Measurements from ENCODE around the gene NOP9. TPM values are rescaled to one million over a fixed set of nuclear protein-coding genes. Genes with fewer than 3 reads are reported as not detected.

The NOP9 gene
- total and polyA plus RNA-seq, 9 of the 15 experiments (the other 6 are each of a cell fraction or from before 2014, with no cell fraction given) = 1.0 to 27.9 (median 15.1) TPM

- no peak overlapping the region for H2AFZ ChIP-seq (ENCODE audit: low read depth, low read length)
- in situ Hi-C loops (cut with MboI) = loop anchor here (25.0 kb wide), 1 partner anchor 358 kb away; no protein-coding TSS in a partner anchor
- no peak overlapping the region for H3K4me3 ChIP-seq
- intact Hi-C loops (cut with micrococcal nuclease) = no loop called here
- H4K20me1 ChIP-seq (replicated peaks; ENCODE audit: control insufficient read depth, insufficient read depth, low read length) = no peaks in the 10 kb centered on the region
- H3K9me1 ChIP-seq (ENCODE audit: control insufficient read depth, insufficient read depth, low read length) = no peaks in the 10 kb centered on the region
- BruUV-seq (replicated peaks) = no TSS peak
- ChIA-PET POLR2A (interaction anchor here (1.0 kb wide), 1 partner anchor 113 kb away, joined by 3 read pairs; no protein-coding TSS in a partner anchor), CTCF (ENCODE audit: low intra/inter-chr PET ratio) (interaction anchor here (1.5 kb wide), 1 partner anchor 107 kb away, joined by 5 read pairs; no protein-coding TSS in a partner anchor)
- H3K27ac ChIP-seq (ENCODE audit: extremely low read depth, low read depth, low read length) = no peak overlapping the region
- no peaks in the 10 kb centered on the region for H3K9me3 ChIP-seq (replicated peaks; ENCODE audit: control insufficient read depth, insufficient read depth, low read depth, low read length)
- 0 out of 4 replicates have a peak overlapping the region, but pooled peaks of 1 of the 2 experiments have one; percentile 26 for H3K9ac ChIP-seq (ENCODE audit: insufficient read depth in 1 of 2, low read depth in 2 of 2, low read length in 2 of 2)
- no peak for DNase-seq (ENCODE audit: extremely low read depth in 1 of 4, low spot score in 3 of 4)
- no peak for TF ChIP-seq POLR2AphosphoS2 (IDR thresholded peaks at IDR 0.05; ENCODE audit: low read length)
- no peak for TF ChIP-seq GABPA (tag; conservative IDR thresholded peaks at IDR 0.05; ENCODE audit: low read depth)
- no peak for TF ChIP-seq HDAC1 (IDR thresholded peaks at IDR 0.05)
- TF ChIP-seq SIX5 (IDR thresholded peaks at IDR 0.05; ENCODE audit: borderline replicate concordance in 1 of 2, insufficient read depth in 1 of 2, low read depth in 1 of 2, low read length in 2 of 2) = no peak
- no peak for TF ChIP-seq MCM5 (IDR thresholded peaks at IDR 0.05; ENCODE audit: low read depth)
- no peak for TF ChIP-seq ZFP91 (CRISPR knock-in tag; IDR thresholded peaks at IDR 0.05)
- no peak for TF ChIP-seq E2F6 (IDR thresholded peaks at IDR 0.05; ENCODE audit: borderline replicate concordance in 1 of 2, extremely low read depth in 1 of 2, insufficient read depth in 1 of 2, insufficient read length in 1 of 2, low read depth in 1 of 2, low read length in 1 of 2, poor library complexity in 1 of 2, severe bottlenecking in 1 of 2)
- no peak for TF ChIP-seq HOMEZ (CRISPR knock-in tag; IDR thresholded peaks at IDR 0.05)
- TF ChIP-seq ZNF740 (CRISPR knock-in tag; IDR thresholded peaks at IDR 0.05) = no peak
- TF ChIP-seq ZNF740 (tag; IDR thresholded peaks at IDR 0.05) = no peak
- TF ChIP-seq MTA3 (IDR thresholded peaks at IDR 0.05; ENCODE audit: borderline replicate concordance) = no peak
- TF ChIP-seq CHD1 (IDR thresholded peaks at IDR 0.05; ENCODE audit: low read length) = no peak
- no peak for TF ChIP-seq CGGBP1 (CRISPR knock-in tag; IDR thresholded peaks at IDR 0.05)
- TF ChIP-seq ZNF444 (CRISPR knock-in tag; IDR thresholded peaks at IDR 0.05) = no peak
- H3K4me2 ChIP-seq (ENCODE audit: insufficient read depth, low read length) = no peak overlapping the region
- H3K36me3 ChIP-seq (ENCODE audit: control insufficient read depth, insufficient read depth, low read length) = no peaks in the 10 kb centered on the region
- 58% methylated on average over 11 of the region's 12 CpGs for WGBS (ENCODE audit: insufficient coverage, low coverage, missing lambda C conversion rate)
- H3K4me1 ChIP-seq (replicated peaks in 1 of 2; ENCODE audit: control insufficient read depth in 2 of 2, insufficient read depth in 2 of 2, low read length in 2 of 2) = peaks cover 5 to 27% of the 10 kb centered on the region in 2 experiments; a peak in 4 of 5 replicates
- no peaks in the 10 kb centered on the region for H3K27me3 ChIP-seq (ENCODE audit: control insufficient read depth in 2 of 2, insufficient read depth in 2 of 2, low read length in 2 of 2)
- no peak for ATAC-seq
- H3K79me2 ChIP-seq (ENCODE audit: control insufficient read depth, insufficient read depth, low read length) = no peaks in the 10 kb centered on the region
- no peak for FAIRE-seq
These were observed 29.5 kb downstream of the NOP9 start for GRCh38 chr14:24329073-24329663.
